ENCODE data around the gene YPEL3.

DNA sequence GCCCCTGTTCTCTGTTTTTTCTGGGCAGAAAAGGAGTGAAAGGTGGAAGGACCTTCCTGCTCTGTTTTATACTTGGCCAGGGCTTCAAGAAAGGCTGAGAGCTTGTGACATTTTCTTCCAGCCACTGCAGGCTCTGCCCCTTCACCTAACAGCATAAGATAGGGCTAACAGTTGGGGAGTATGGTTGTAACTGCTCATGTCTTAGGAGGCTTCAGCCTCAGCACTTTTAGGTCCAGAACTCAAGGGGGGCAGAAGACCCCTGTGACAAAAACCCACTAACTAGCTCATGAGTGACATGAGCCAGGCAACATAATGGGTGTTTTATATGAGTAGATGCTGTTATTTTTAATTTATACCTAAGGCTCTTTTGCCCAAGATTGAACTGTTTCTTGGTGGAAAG lies 25.5 kb downstream of the YPEL3 start:
- TF ChIP-seq, protein P1, sequence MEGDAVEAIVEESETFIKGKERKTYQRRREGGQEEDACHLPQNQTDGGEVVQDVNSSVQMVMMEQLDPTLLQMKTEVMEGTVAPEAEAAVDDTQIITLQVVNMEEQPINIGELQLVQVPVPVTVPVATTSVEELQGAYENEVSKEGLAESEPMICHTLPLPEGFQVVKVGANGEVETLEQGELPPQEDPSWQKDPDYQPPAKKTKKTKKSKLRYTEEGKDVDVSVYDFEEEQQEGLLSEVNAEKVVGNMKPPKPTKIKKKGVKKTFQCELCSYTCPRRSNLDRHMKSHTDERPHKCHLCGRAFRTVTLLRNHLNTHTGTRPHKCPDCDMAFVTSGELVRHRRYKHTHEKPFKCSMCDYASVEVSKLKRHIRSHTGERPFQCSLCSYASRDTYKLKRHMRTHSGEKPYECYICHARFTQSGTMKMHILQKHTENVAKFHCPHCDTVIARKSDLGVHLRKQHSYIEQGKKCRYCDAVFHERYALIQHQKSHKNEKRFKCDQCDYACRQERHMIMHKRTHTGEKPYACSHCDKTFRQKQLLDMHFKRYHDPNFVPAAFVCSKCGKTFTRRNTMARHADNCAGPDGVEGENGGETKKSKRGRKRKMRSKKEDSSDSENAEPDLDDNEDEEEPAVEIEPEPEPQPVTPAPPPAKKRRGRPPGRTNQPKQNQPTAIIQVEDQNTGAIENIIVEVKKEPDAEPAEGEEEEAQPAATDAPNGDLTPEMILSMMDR (IDR thresholded peaks at IDR 0.05), result no peak
- TF ChIP-seq POLR2A (IDR thresholded peaks at IDR 0.05; ENCODE audit: low read length), result no peak
- TF ChIP-seq, protein P2, sequence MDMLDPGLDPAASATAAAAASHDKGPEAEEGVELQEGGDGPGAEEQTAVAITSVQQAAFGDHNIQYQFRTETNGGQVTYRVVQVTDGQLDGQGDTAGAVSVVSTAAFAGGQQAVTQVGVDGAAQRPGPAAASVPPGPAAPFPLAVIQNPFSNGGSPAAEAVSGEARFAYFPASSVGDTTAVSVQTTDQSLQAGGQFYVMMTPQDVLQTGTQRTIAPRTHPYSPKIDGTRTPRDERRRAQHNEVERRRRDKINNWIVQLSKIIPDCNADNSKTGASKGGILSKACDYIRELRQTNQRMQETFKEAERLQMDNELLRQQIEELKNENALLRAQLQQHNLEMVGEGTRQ (IDR thresholded peaks at IDR 0.05), result no peak

Data from A549 (cell line).